Liver (tissue), 9 donors: Measurements from ENCODE around the gene ZFP91. TPM values are rescaled to one million over a fixed set of nuclear protein-coding genes. Genes with fewer than 3 reads are reported as not detected.

ENCODE experiments used
- DNase-seq: peaks from one replicate; pipeline ENCODE4 v3.0.0-alpha.2; 2017; ENCODE audit warnings: low spot score
- H3K27ac ChIP-seq, 2 donors: one replicate each; pipeline ENCODE4 v1.7.0; 2013; ENCODE audit warnings: inconsistent platforms in 2 of 2, low read length in 2 of 2, control low read depth in 1 of 2, low read depth in 1 of 2, mild to moderate bottlenecking in 1 of 2
- H3K27me3 ChIP-seq, 4 donors: one replicate each; pipeline versions ENCODE4 v1.6.1 to v1.7.0; 2013; ENCODE audit warnings: low read length in 3 of 4, inconsistent platforms in 1 of 4, mild to moderate bottlenecking in 1 of 4, moderate library complexity in 1 of 4; ENCODE audit not compliant: control insufficient read depth in 4 of 4, insufficient read depth in 4 of 4
- H3K36me3 ChIP-seq, 4 donors: one replicate each; pipeline versions ENCODE4 v1.6.1 to v1.7.0; 2013; ENCODE audit warnings: low read length in 3 of 4, mild to moderate bottlenecking in 3 of 4, low read depth in 1 of 4, moderate library complexity in 1 of 4; ENCODE audit not compliant: control insufficient read depth in 4 of 4, insufficient read depth in 3 of 4
- H3K4me1 ChIP-seq, 4 donors: one replicate each; pipeline versions ENCODE4 v1.6.1 to v1.7.0; 2013; ENCODE audit warnings: low read length in 3 of 4, mild to moderate bottlenecking in 3 of 4, moderate library complexity in 1 of 4; ENCODE audit not compliant: control insufficient read depth in 4 of 4, insufficient read depth in 4 of 4
- H3K4me3 ChIP-seq, 3 donors: one replicate each; pipeline versions ENCODE4 v1.6.1 to v1.7.0; 2013; ENCODE audit warnings: low read length in 3 of 3, control low read depth in 1 of 3, low read depth in 1 of 3, mild to moderate bottlenecking in 1 of 3
- H3K9ac ChIP-seq, 2 donors: one replicate each; pipeline ENCODE4 v1.7.0; 2013; ENCODE audit warnings: low read length in 2 of 2, mild to moderate bottlenecking in 2 of 2, moderate library complexity in 2 of 2, control low read depth in 1 of 2, low read depth in 1 of 2
- H3K9me3 ChIP-seq, 4 donors: one replicate each; pipeline versions ENCODE4 v1.6.1 to v1.7.0; 2013; ENCODE audit warnings: low read length in 3 of 4; ENCODE audit not compliant: control insufficient read depth in 4 of 4
- EGR1 ChIP-seq, 2 donors: IDR thresholded peaks; 2 replicates each; pipeline ENCODE4 v1.6.1; 2016 to 2018; ENCODE audit warnings: antibody characterized with exemption in 2 of 2, low read depth in 2 of 2
- FOXA1 ChIP-seq: IDR thresholded peaks from 2 replicates; pipeline ENCODE4 v1.6.1; 2016; ENCODE audit warnings: antibody characterized with exemption
- FOXA2 ChIP-seq: IDR thresholded peaks from 2 replicates; pipeline ENCODE4 v1.6.1; 2016; ENCODE audit warnings: antibody characterized with exemption
- GABPA ChIP-seq, 2 donors: IDR thresholded peaks in 1 of 2; conservative IDR thresholded peaks in 1 of 2; 2 replicates each; pipeline ENCODE4 v1.6.1; 2016; ENCODE audit warnings: antibody characterized with exemption in 2 of 2, mild to moderate bottlenecking in 1 of 2, moderate library complexity in 1 of 2
- HNF4A ChIP-seq, 2 donors: conservative IDR thresholded peaks; 2 replicates each; pipeline ENCODE4 v1.6.1; 2016; ENCODE audit warnings: antibody characterized with exemption in 2 of 2, mild to moderate bottlenecking in 2 of 2
- HNF4G ChIP-seq: IDR thresholded peaks from 2 replicates; pipeline ENCODE4 v1.6.1; 2016; ENCODE audit warnings: antibody characterized with exemption
- JUND ChIP-seq, 2 donors: IDR thresholded peaks; 2 replicates each; pipeline ENCODE4 v1.6.1; 2016; ENCODE audit warnings: antibody characterized with exemption in 2 of 2
- NR2F2 ChIP-seq: IDR thresholded peaks from 2 replicates; pipeline ENCODE4 v1.6.1; 2016; ENCODE audit warnings: antibody characterized with exemption
- RAD21 ChIP-seq, 2 donors: IDR thresholded peaks; 2 replicates each; pipeline ENCODE4 v1.6.1; 2016; ENCODE audit warnings: antibody characterized with exemption in 2 of 2, mild to moderate bottlenecking in 2 of 2
- RXRA ChIP-seq, 2 donors: IDR thresholded peaks; 2 replicates each; pipeline ENCODE4 v1.6.1; 2017 to 2018; ENCODE audit warnings: antibody characterized with exemption in 2 of 2, mild to moderate bottlenecking in 1 of 2
- SP1 ChIP-seq: IDR thresholded peaks from 2 replicates; pipeline ENCODE4 v1.6.1; 2018; ENCODE audit warnings: antibody characterized with exemption, mild to moderate bottlenecking
- YY1 ChIP-seq: IDR thresholded peaks from 2 replicates; pipeline ENCODE4 v1.6.1; 2016; ENCODE audit warnings: antibody characterized with exemption, mild to moderate bottlenecking
- WGBS: extraction: QIAGEN DNeasy Blood & Tissue Kit; methylation state at CpG from one replicate; pipeline ENCODE4 v1.1.7; 2013; 5-methylcytosine and 5-hydroxymethylcytosine counted together
- polyA plus RNA-seq, 2 donors: library from polyadenylated mRNA; stranded (reverse) in 1 of 2; unstranded in 1 of 2; fragments of 200-250 nt in 1 of 2; fragments of >200 nt in 1 of 2; fragmentation: Nextera tagmentation in 1 of 2; extraction: Ambion mirVana in 1 of 2; gene quantifications; one replicate each; pipeline versions ENCODE4 v1.2.1 to v1.2.3, GENCODE V29; 2013 to 2015
- total RNA-seq, 2 donors: library from RNA; depleted of rRNA; stranded (reverse); fragments of >200 nt; gene quantifications; one replicate each; pipeline ENCODE4 v1.2.3, GENCODE V29; 2014
- TF ChIP-seq, protein P1 (sequence below): IDR thresholded peaks from 2 replicates; pipeline ENCODE4 v1.6.1; 2016; ENCODE audit warnings: antibody characterized with exemption, mild to moderate bottlenecking
- TF ChIP-seq, protein P2 (sequence below): IDR thresholded peaks from 2 replicates; pipeline ENCODE4 v1.6.1; 2016; ENCODE audit warnings: antibody characterized with exemption
- TF ChIP-seq, protein P3 (sequence below): IDR thresholded peaks from 2 replicates; pipeline ENCODE4 v1.6.1; 2016; ENCODE audit warnings: antibody characterized with exemption
- TF ChIP-seq, protein P4 (sequence below): IDR thresholded peaks from 2 replicates; pipeline ENCODE4 v1.6.1; 2016; ENCODE audit warnings: antibody characterized with exemption
- donor health status: healthy.
- donor health status: healthy.
- donor health status: healthy.
- donor health status: healthy.
- donor health status: healthy.

ZFP91 gene
- total and polyA plus RNA-seq, 4 donors = 8.9 to 27.8 (median 20.0) TPM

DNA sequence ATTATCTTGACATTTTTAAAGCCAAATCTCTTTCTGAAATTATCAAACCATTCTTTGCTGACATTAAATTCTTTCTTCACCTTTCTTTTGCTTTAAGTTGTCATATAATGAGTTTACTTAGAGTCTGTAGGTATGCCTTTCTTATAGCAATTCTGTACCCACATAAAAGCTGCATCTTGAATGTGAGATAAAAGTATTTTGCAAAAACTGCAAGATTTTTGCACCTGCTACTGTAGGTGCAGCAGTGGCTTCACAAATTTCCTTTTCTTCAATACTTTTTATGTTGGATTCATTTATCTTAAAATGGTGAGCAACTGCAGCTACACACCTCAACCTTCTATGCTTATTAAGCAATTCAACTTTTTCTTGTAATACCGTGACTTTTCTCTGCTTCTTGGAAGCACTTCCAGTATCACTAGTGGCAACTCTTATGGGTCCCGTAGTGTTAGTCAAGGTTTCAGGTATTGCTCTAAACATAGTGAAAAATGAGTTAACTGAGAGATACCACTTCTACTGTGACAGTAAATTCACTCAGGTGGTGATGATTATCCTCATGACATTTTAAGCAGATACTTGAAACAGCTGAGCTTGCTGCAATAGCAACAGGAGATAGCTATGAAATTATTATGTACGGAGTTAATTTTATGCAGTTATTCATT, 18.8 kb downstream of the ZFP91 start:
- no peak for DNase-seq
- Histone ChIP-seq H3K27me3 (no peaks in the 10 kb centered on the region), H3K9me3 (no peaks in the 10 kb centered on the region), H3K4me3 (no peak overlapping the region), H3K9ac (no peak overlapping the region), H3K36me3 (peaks cover 0 to 4% (median 0%) of the 10 kb centered on the region in 4 donors), H3K4me1 (peaks cover 4 to 21% (median 9%) of the 10 kb centered on the region in 4 donors), H3K27ac (no peak overlapping the region)
- WGBS = 84% methylated on average over 3 of the region's 3 CpGs
- no peak for TF ChIP-seq HNF4G
- no peak for TF ChIP-seq FOXA2
- TF ChIP-seq NR2F2 = no peak
- TF ChIP-seq YY1 = no peak
- no peak for TF ChIP-seq HNF4A (conservative IDR thresholded peaks at IDR 0.05)
- TF ChIP-seq RAD21 (IDR thresholded peaks at IDR 0.05) = no peak
- TF ChIP-seq, protein P1, sequence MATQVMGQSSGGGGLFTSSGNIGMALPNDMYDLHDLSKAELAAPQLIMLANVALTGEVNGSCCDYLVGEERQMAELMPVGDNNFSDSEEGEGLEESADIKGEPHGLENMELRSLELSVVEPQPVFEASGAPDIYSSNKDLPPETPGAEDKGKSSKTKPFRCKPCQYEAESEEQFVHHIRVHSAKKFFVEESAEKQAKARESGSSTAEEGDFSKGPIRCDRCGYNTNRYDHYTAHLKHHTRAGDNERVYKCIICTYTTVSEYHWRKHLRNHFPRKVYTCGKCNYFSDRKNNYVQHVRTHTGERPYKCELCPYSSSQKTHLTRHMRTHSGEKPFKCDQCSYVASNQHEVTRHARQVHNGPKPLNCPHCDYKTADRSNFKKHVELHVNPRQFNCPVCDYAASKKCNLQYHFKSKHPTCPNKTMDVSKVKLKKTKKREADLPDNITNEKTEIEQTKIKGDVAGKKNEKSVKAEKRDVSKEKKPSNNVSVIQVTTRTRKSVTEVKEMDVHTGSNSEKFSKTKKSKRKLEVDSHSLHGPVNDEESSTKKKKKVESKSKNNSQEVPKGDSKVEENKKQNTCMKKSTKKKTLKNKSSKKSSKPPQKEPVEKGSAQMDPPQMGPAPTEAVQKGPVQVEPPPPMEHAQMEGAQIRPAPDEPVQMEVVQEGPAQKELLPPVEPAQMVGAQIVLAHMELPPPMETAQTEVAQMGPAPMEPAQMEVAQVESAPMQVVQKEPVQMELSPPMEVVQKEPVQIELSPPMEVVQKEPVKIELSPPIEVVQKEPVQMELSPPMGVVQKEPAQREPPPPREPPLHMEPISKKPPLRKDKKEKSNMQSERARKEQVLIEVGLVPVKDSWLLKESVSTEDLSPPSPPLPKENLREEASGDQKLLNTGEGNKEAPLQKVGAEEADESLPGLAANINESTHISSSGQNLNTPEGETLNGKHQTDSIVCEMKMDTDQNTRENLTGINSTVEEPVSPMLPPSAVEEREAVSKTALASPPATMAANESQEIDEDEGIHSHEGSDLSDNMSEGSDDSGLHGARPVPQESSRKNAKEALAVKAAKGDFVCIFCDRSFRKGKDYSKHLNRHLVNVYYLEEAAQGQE = no peak
- TF ChIP-seq, protein P2, sequence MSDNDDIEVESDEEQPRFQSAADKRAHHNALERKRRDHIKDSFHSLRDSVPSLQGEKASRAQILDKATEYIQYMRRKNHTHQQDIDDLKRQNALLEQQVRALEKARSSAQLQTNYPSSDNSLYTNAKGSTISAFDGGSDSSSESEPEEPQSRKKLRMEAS = no peak
- no peak for TF ChIP-seq JUND (IDR thresholded peaks at IDR 0.05)
- no peak for TF ChIP-seq EGR1 (IDR thresholded peaks at IDR 0.05; ENCODE audit: low read depth in 2 of 2)

DNA sequence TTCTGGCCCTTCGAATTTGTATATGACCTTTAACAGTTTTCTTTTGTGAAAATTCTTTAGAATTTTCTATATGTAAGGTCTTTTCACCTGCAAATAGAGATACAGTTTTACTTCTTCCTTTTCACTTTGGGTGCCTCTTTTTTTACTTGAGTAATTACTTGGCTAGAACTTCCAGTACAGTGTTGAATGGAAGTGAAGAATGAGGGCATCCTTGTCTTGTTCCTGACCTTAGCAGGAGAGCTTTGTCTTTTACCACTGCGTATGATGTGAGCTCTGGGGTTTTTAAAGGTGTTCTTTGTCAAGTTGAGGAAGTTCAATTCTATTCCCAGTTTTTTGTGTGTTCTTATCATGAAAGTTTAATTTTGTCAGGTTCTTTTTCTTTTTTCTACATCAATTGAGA, 21.6 kb downstream of the ZFP91 start:
- H3K9ac ChIP-seq = no peak overlapping the region
- TF ChIP-seq, protein P3, sequence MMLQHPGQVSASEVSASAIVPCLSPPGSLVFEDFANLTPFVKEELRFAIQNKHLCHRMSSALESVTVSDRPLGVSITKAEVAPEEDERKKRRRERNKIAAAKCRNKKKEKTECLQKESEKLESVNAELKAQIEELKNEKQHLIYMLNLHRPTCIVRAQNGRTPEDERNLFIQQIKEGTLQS = no peak
- TF ChIP-seq SP1 (no peak), HNF4A (conservative IDR thresholded peaks at IDR 0.05) (no peak), RAD21 (IDR thresholded peaks at IDR 0.05) (no peak), FOXA1 (no peak), HNF4G (no peak), RXRA (IDR thresholded peaks at IDR 0.05) (no peak), JUND (IDR thresholded peaks at IDR 0.05) (no peak), GABPA (IDR thresholded peaks at IDR 0.05 in 1 of 2, conservative IDR thresholded peaks at IDR 0.05 in 1 of 2) (no peak)
- TF ChIP-seq, protein P4, sequence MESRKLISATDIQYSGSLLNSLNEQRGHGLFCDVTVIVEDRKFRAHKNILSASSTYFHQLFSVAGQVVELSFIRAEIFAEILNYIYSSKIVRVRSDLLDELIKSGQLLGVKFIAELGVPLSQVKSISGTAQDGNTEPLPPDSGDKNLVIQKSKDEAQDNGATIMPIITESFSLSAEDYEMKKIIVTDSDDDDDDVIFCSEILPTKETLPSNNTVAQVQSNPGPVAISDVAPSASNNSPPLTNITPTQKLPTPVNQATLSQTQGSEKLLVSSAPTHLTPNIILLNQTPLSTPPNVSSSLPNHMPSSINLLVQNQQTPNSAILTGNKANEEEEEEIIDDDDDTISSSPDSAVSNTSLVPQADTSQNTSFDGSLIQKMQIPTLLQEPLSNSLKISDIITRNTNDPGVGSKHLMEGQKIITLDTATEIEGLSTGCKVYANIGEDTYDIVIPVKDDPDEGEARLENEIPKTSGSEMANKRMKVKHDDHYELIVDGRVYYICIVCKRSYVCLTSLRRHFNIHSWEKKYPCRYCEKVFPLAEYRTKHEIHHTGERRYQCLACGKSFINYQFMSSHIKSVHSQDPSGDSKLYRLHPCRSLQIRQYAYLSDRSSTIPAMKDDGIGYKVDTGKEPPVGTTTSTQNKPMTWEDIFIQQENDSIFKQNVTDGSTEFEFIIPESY = no peak
- peaks cover 0 to 9% (median under 1%) of the 10 kb centered on the region in 4 donors for H3K4me1 ChIP-seq
- H3K36me3 ChIP-seq = peaks cover 0 to 4% (median 0%) of the 10 kb centered on the region in 4 donors
- no peak overlapping the region for H3K27ac ChIP-seq
- WGBS = 96% methylated on average over 2 of the region's 2 CpGs
- DNase-seq = no peak
- no peaks in the 10 kb centered on the region for H3K9me3 ChIP-seq
- H3K4me3 ChIP-seq = no peak overlapping the region
- no peaks in the 10 kb centered on the region for H3K27me3 ChIP-seq
